SKM-1 treated with dmso at 0.1 percent for 144 hours (cell line): ENCODE data around the gene TMEM132D.

Experiments used
- DNase-seq: peaks from one replicate; lab custom pipeline; 2025; ENCODE audit not compliant: unreplicated experiment; lab: John Stamatoyannopoulos, UW

TMEM132D gene

DNA sequence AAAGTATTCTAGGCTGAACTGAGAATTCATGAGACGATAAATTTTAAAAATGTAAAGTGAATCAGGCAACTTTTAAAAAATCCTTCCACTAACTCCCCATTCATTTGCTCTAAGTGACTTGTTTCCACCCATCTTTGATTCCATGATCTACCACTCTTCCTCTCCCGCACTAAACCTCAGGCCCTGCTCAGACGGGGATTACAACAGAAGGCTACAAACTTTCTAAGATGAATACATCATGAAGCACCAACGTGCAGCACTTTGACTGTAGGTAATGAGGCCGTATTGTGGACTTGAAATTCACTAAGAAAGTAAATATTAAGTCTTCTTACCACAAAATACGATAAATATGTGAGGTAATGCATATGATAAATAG, 30.0 kb downstream of the TMEM132D start:
- no peak for DNase-seq

- no peak for DNase-seq
Measured at GRCh38 chr12:129873111-129873832, 30.6 kb downstream of the TMEM132D start.

DNA sequence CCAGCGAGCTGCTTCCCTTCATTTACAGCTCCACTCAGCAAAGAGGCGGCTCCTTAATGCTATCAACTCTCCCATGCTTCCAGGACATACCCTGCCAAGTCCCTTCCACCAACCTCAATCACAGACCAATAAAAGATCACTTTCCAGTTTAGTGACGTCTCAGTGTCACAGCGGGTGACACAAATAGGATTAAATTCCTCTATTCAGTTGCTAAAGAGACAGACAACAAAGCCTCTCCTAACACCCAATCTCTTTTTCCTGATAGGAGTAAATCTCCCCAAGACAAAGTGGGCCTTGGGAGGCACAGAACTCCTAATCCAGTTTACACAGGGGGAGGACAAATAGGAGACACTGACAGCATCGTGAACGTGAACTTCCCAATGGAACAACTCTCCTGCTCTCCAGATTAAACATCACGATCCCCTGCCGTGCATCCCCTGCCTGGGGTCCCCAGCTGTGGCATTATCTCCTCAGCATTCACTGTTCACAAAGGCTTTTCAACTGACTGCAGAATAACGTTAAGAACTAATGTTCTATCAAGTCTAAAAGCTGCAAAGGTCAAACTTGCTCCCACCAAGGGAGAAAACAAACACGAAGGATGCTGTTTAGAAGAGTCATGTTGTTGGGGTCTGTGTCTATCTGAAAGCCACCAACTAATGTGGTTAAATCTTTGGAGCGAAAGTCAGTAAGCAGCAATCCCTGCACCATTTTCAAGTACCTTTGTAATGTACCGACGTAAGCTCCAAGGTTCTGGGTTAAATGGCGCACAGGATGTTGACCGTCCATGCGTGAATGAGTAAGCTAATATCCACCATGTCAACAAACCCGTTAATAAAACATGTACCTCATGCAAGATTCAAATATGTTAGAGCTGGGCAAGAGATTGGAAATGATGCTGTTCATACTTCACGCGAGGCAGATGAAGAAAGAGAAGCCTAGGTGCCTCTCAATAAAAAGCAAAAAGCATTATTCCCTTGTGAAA, 31.5 kb downstream of the TMEM132D start:
- DNase-seq = no peak

DNA sequence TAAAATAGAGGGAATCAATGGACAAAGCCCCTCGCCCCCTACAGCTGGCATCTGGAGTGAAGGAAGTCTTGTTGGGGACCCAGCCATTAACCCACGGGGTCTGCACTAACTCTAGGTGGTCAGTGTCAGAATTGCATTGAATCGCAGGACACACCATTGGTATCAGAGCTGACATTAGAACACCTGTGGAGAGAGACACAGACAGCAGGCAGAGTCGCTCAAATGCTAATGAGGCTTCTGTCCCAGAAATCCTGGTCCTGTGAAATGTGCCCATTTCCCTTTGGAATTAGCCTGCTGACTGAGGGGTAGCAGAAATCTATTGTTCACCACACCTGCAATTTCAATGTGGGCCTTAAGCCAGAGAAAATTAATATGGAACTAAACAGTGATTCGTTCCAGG, 33.0 kb downstream of the TMEM132D start:
- no peak for DNase-seq

DNA sequence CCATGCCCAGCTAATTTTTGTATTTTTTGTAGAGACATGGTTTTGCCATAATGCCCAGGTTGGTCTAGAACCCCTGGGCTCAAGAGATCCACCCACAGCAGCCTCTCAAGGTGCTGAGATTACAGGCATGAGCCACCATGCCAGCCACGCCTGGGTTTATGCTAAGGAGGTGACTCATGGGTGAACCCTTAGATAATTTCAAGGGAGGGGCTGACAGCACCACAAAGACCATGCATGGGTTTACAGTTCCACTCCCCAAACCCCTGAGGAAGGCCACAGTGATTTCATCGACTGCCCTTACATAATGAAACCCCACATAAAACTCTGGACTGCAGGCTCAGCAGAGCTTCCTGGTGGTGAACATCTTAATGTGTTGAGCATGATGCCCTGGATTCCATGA, 33.7 kb downstream of the TMEM132D start:
- no peak for DNase-seq

- DNase-seq = no peak
Measured at GRCh38 chr12:129868575-129868974, 35.2 kb downstream of the TMEM132D start.

DNA sequence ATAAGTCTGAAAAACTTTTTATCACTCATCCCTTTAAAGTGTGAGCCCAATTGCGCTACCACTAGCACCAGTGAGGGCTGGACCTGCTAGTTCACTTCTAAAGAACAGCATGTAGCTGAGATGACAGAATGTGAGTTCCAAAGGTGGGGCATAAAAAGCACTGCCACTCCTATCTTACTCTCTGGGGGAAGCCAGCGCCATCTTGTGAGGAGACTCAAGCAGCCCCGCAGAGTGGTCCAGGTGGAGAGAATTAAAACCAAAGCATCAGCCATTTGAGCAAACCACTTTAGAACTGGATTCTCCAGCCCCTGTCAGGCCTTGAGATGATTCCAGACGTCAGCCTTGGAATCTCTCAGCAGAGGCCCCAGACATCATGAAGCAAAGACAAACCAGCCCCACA, 39.9 kb downstream of the TMEM132D start:
- DNase-seq = no peak

GRCh38 chr12:129862561-129863175, 41.2 kb downstream of the TMEM132D start:
- DNase-seq = no peak

DNA sequence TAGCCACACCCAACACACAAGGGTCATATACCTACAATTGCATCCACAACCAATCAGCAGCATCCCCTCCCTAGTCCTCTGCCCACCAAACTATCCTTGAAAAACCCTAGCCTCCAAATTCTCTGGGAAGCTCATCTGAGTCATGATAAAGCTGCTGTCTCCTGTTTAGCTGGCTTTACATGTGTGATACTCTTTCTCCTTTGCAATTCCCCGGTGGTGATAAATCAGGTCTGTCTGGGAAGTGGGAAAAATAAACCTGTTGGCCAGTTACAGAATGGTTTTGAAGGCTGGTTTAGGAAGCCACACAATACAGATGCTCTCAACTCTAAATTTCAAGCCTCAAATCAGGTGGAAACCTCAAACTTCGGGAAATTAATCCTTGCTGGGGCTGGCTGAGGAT, 41.9 kb downstream of the TMEM132D start:
- DNase-seq = no peak

DNA sequence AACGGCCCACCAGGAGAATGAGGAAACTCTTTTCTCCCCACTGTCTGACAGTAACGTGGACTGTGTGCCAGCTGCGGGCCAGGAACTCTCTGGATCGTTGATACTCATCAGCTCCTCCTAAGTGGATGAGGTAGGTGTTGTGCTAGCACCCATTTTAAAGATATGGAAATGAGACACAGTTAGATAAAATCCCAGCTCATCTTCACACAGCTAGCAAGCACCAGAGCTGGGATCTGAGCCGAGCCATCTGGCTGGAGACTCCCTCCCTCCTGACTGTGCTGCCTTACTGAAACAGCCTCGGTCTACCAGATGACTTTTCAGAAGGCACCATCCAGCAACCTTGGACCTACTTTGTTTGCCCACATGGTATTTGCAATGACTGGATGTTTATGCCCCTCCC, 49.2 kb downstream of the TMEM132D start:
- no peak for DNase-seq

- no peak for DNase-seq
Measured at GRCh38 chr12:129851296-129851695, 52.5 kb downstream of the TMEM132D start.

GRCh38 chr12:129848876-129849275, 54.9 kb downstream of the TMEM132D start:
- no peak for DNase-seq

- DNase-seq = no peak
Measured at GRCh38 chr12:129847063-129847462, 56.8 kb downstream of the TMEM132D start.

DNA sequence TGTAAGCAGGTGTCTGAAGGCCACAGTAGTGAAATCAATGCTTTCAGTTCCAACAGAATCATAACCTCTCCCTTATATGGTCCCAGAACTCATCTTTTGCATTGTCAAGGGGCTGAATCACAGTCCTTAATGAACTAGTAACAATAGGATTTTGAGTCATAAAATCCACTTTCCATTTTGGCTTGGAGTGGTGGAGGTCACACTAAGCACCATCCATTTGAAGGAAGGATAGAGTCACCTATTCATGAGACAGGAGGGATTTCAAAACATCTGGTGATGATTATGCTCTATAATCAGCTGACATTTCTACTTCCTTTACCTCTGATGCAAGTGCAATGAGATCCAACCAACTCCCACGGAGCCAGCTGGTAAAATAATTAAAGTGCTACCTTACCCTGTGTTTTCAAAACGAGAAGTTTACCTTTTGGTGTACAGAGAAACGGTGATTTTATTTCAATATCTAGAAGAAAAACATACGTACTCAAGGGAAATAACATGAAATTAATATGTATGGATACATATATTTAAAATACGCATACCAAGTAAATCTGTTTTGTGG, 59.1 kb downstream of the TMEM132D start:
- DNase-seq = no peak

DNA sequence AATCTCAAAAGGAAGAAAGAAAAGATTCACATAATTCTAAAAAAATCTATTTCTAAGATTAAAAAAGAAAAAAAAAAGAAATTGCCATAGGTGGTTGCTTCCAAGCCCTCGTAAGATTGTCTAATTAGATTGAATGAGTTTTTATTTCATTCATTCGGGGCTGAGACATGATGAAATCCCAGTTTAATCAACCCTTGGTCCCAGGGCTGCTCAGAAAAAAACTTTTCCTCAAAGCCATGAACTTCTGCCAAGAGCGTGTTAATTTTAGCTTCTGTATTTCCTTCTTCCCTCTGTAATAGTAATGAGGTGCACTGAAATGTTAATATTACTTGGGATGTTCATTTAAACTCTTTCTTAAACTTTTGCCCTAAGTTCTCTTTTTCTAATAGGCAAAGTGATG, 62.6 kb downstream of the TMEM132D start:
- DNase-seq = no peak

GRCh38 chr12:129840145-129840884, 63.5 kb downstream of the TMEM132D start:
- no peak for DNase-seq

DNA sequence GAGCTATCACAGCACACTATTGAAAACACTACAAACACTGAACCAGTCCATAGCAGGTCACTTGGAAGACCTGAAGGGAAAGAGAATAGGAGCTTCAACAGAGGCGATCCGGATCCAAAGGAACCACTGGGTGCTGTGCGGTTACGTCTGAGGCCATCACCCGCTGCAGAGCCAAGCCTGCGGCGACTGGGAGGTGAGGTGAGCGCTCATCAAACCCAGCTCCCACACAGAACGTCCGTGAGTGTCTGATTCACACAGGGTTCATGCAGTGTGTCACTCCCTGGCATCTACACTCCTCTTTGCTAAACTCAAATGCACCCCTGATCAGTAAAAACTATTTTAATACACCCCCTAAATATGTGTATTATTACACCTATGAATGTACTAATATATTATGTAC, 64.1 kb downstream of the TMEM132D start:
- no peak for DNase-seq

GRCh38 chr12:129831294-129831693, 72.5 kb downstream of the TMEM132D start:
- no peak for DNase-seq

DNA sequence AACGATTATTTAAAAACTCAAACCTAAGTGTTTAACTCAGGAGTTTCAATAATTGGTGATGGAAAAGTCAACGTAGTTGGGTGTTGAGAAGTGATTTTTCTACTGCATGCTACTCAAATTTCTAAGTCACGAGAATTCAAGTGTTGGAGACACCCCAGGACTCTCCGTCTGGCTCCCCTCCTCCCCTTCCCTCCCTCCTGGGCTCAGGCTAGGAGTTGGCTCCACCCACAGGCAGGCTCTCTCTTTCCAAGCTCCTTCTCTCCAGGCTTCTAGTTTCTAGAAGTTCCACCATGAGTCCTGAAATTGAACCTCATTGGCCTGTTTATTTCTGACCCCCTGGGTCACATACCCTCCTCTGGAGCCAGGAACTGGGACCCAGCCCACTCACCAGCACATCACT, 73.0 kb downstream of the TMEM132D start:
- no peak for DNase-seq

DNA sequence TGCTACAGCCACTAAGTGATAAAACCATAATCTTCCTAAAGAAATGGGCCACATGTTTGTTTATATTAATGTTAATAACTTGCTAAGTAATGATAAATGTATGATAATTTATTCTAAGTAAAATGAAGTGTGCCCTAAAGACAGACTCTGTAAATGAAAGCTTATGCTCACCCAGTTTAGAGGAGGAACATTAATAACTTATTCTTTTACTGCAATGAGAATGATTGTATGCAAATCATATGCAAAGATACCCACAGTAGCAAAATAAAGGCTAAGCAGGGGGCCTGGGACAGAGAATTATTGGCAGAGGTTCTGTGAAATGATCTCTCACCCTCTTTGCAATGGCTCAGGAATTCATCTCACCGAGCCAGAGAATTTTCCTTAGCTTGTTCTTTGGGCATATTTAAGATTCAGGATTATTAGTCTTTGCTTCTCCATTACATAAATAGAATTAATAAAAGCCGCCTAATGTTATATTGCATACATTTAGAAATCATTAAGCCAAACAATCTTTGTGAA, 75.9 kb downstream of the TMEM132D start:
- DNase-seq = no peak
